ENCODE data around the gene FIBCD1. TPM values are rescaled to one million over a fixed set of nuclear protein-coding genes. Genes with fewer than 3 reads are reported as not detected.

The FIBCD1 gene
- total and polyA plus RNA-seq, 8 donors = 0.18 to 6.4 (median 0.41) TPM; not detected in 4

DNA sequence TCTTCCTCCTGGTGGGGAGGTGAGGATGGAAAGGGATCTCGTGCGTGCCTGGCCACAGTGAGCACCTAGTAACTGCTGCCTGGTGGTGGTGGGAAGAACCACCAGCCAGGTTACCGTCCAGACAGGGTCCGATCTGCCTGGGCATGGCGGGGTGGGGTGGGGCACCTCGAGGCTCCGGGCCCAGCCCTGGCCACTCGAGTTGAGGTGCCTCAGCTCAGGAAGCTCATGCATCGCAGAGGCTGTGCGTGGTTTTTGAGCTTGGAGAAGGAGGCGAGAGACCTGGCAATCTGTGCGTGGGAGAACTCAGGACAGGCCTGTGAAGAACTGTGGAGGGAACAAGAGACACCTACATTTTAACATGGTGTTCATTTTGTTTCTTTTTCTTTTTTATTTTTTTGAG, 31.0 kb upstream of the FIBCD1 start:
- peaks cover 0 to 42% (median 12%) of the 10 kb centered on the region in 3 donors for H3K27me3 ChIP-seq
- no peaks in the 10 kb centered on the region for H3K9me3 ChIP-seq
- intact Hi-C loops (cut with DNase I; ENCODE audit: low total_unique reads) = no loop called here
- 77 to 85% (median 82%) methylated on average over 12 of the region's 12 CpGs for WGBS, 5 donors
- H3K27ac ChIP-seq = no peak overlapping the region
- no peak overlapping the region for H3K4me3 ChIP-seq
- no peaks in the 10 kb centered on the region for H3K36me3 ChIP-seq
- DNase-seq = no peak
- TF ChIP-seq EP300 (IDR thresholded peaks at IDR 0.05) = no peak
- TF ChIP-seq CTCF (IDR thresholded peaks at IDR 0.05) = no peak
- no peak for TF ChIP-seq POLR2A (IDR thresholded peaks at IDR 0.05)
- TF ChIP-seq POLR2AphosphoS5 (IDR thresholded peaks at IDR 0.05) = no peak
- H3K4me1 ChIP-seq = no peaks in the 10 kb centered on the region

DNA sequence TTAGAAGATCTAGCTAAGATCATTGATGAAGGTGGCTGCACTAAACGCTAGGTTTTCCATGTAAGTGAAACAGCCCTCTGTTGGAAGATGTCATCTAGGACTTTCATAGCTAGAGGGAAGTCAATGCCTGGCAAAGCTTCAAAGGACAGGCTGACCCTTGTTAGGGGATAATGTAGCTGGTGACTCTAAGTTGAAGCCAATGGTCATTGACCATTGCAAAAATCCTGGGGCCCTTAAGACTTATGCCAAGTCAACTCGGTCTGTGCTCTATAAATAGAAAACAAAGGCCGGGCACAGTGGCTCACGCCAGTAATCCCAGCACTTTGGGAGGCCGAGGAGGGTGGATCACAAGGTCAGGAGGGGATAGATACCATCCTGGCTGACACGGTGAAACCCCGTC, 26.6 kb upstream of the FIBCD1 start:
- intact Hi-C loops (cut with DNase I; ENCODE audit: low total_unique reads) = no loop called here
- H3K36me3 ChIP-seq = no peaks in the 10 kb centered on the region
- H3K9me3 ChIP-seq = peaks cover 0 to 12% (median 0%) of the 10 kb centered on the region in 4 donors
- peaks cover 0 to 9% (median 0%) of the 10 kb centered on the region in 4 donors for H3K4me1 ChIP-seq
- H3K4me3 ChIP-seq = no peak overlapping the region
- H3K27ac ChIP-seq = no peak overlapping the region
- no peak for TF ChIP-seq POLR2A (IDR thresholded peaks at IDR 0.05)
- H3K27me3 ChIP-seq = no peaks in the 10 kb centered on the region
- 73 to 88% (median 84%) methylated on average over 7 of the region's 7 CpGs for WGBS, 5 donors
- DNase-seq = no peak

- Histone ChIP-seq H3K9me3 (peaks cover 0 to 12% (median 0%) of the 10 kb centered on the region in 4 donors), H3K27ac (no peak overlapping the region), H3K4me1 (peaks cover 0 to 9% (median 0%) of the 10 kb centered on the region in 4 donors), H3K36me3 (no peaks in the 10 kb centered on the region), H3K27me3 (no peaks in the 10 kb centered on the region), H3K4me3 (no peak overlapping the region)
- intact Hi-C loops (cut with DNase I; ENCODE audit: low total_unique reads) = no loop called here
- no peak for DNase-seq
- 92 to 99% (median 98%) methylated on average over 8 of the region's 8 CpGs for WGBS, 5 donors
- TF ChIP-seq CTCF (IDR thresholded peaks at IDR 0.05) = no peak
- TF ChIP-seq EP300 (IDR thresholded peaks at IDR 0.05) = no peak
- no peak for TF ChIP-seq POLR2AphosphoS5 (IDR thresholded peaks at IDR 0.05)
- no peak for TF ChIP-seq POLR2A (IDR thresholded peaks at IDR 0.05)
These were observed 24.9 kb upstream of the FIBCD1 start for GRCh38 chr9:130963916-130964315.

DNA sequence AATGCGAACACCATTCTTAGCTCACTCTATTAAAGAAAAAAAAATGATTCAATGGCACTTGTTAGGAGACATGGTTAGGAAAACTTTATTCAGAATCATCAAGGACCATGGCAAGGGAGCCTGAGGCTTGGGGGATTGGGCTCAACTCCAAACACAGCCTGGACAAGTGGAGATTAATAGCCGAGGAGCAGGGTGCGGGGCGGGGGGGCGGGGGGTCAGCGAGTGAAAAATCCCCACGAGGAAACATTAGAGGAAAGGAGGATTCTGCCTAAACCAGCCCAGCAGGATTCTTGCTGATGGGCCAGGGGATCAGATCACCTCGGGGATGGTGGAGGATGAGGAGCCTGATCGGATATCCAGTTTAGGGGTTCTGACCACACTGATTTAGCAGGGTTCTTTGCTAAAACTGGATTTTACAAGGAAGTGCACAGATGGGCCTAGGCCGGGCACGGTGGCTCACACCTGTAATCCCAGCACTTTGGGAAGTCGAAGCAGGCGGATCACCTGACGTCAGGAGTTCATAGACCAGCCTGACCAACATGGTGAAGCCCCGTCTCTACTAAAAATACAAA, 24.4 kb upstream of the FIBCD1 start:
- Histone ChIP-seq H3K4me1 (peaks cover 0 to 9% (median 0%) of the 10 kb centered on the region in 4 donors), H3K36me3 (no peaks in the 10 kb centered on the region), H3K27me3 (no peaks in the 10 kb centered on the region), H3K27ac (no peak overlapping the region), H3K4me3 (no peak overlapping the region), H3K9me3 (peaks cover 0 to 12% (median 0%) of the 10 kb centered on the region in 4 donors)
- no peak for TF ChIP-seq CTCF (IDR thresholded peaks at IDR 0.05)
- TF ChIP-seq POLR2A (IDR thresholded peaks at IDR 0.05) = no peak
- TF ChIP-seq EP300 (IDR thresholded peaks at IDR 0.05) = no peak
- no peak for TF ChIP-seq POLR2AphosphoS5 (IDR thresholded peaks at IDR 0.05)
- 77 to 84% (median 81%) methylated on average over 15 of the region's 15 CpGs for WGBS, 5 donors
- no peak for DNase-seq
- intact Hi-C loops (cut with DNase I; ENCODE audit: low total_unique reads) = no loop called here

Data from stomach (tissue), 9 donors.